Epithelial cell of esophagus (primary cell): Measurements from ENCODE around the gene SERPING1.

Experiments
- DNase-seq: peaks from one replicate; pipeline ENCODE4 v3.0.0; 2010; ENCODE audit warnings: low read depth
- H3K4me3 ChIP-seq: 2 replicates; pipeline ENCODE4 v1.5.1; 2011; ENCODE audit warnings: mild to moderate bottlenecking, low read length, control low read depth
- CTCF ChIP-seq: IDR thresholded peaks from 2 replicates; pipeline ENCODE4 v1.5.1; 2011; ENCODE audit warnings: low read depth, mild to moderate bottlenecking, low read length, control low read depth, inconsistent platforms; ENCODE audit not compliant: insufficient read depth; ENCODE audit errors: missing control alignments

The SERPING1 gene

GRCh38 chr11:57596266-57596885, 1.1 kb upstream of the SERPING1 start:
- no peak overlapping the region for H3K4me3 ChIP-seq
- no peak for TF ChIP-seq CTCF
- no peak for DNase-seq

GRCh38 chr11:57597916-57598830, 688 bp downstream of the SERPING1 start:
- no peak for DNase-seq
- no peak for TF ChIP-seq CTCF
- peak overlapping the region; percentile 23 for H3K4me3 ChIP-seq

GRCh38 chr11:57598831-57599155, 1.3 kb downstream of the SERPING1 start:
- TF ChIP-seq CTCF: no peak
- DNase-seq: no peak
- H3K4me3 ChIP-seq: no peak overlapping the region

GRCh38 chr11:57599381-57599780, 1.9 kb downstream of the SERPING1 start:
- no peak for TF ChIP-seq CTCF
- peak; percentile 10 for DNase-seq
- no peak overlapping the region for H3K4me3 ChIP-seq

- no peak overlapping the region for H3K4me3 ChIP-seq
- TF ChIP-seq CTCF: no peak
- no peak for DNase-seq
Measured at GRCh38 chr11:57601297-57601696, 3.8 kb downstream of the SERPING1 start.

GRCh38 chr11:57604296-57605027, 7.0 kb downstream of the SERPING1 start:
- no peak for TF ChIP-seq CTCF
- no peak overlapping the region for H3K4me3 ChIP-seq
- no peak for DNase-seq

- DNase-seq: no peak
- H3K4me3 ChIP-seq: no peak overlapping the region
- no peak for TF ChIP-seq CTCF
Measured at GRCh38 chr11:57605028-57605420, 7.5 kb downstream of the SERPING1 start.
